Stimulated activated CD8-positive, alpha-beta memory T cell treated with anti-CD3 and anti-CD28 coated beads, Interleukin-7, amount 100 ng/mL, for 48 hours (primary cell): ENCODE data around the gene CARNS1.

Source experiments
- DNase-seq, 2 donors: peaks; one replicate each; pipeline ENCODE4 v3.0.0-alpha.2; 2020; ENCODE audit warnings: low read depth in 1 of 2; ENCODE audit errors: extremely low read depth in 1 of 2

The CARNS1 gene

DNA sequence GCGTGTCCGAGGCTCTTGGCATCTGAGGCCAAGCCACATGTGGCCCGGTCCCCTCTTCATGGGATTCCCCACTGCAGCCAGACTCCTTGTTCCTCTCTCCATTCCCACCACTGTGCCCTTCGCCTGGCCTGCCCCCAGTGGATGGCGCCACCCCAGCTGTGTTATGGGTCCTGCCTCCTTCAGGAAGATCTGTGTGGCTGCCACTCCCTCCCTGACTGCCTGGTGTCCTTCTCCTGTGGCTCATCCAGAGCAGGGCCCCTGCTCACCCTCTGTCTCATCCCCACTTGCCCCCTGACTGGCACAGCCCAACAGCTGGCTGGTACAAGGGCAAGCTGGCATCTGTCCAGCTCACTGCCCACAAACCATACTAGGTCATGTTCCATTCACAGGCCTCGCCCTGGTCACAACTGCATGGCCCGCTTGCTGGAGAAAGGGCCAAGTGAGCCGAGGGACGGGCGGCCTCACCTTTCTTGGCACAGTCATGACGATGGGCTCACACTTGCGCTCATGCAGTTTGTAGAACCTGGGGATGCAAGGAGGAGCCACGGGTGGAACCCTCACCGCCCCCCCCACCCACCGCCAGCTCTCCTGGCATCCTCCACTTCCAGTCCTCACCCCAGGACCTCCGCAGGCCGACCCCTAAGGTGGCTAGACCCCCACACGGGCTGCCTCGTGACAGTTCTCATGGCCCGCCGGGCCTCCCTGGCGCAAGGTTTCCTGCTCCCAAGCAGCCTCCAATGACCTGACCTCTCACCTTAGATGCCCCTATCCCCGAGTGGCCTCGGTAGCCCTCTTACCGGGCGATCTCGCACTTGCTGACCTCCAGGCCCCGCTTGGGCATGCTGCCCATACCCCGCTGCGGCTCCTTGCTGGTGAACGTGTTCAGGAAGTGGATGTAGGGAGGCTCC lies 24.1 kb downstream of the CARNS1 start:
- no peak for DNase-seq

DNA sequence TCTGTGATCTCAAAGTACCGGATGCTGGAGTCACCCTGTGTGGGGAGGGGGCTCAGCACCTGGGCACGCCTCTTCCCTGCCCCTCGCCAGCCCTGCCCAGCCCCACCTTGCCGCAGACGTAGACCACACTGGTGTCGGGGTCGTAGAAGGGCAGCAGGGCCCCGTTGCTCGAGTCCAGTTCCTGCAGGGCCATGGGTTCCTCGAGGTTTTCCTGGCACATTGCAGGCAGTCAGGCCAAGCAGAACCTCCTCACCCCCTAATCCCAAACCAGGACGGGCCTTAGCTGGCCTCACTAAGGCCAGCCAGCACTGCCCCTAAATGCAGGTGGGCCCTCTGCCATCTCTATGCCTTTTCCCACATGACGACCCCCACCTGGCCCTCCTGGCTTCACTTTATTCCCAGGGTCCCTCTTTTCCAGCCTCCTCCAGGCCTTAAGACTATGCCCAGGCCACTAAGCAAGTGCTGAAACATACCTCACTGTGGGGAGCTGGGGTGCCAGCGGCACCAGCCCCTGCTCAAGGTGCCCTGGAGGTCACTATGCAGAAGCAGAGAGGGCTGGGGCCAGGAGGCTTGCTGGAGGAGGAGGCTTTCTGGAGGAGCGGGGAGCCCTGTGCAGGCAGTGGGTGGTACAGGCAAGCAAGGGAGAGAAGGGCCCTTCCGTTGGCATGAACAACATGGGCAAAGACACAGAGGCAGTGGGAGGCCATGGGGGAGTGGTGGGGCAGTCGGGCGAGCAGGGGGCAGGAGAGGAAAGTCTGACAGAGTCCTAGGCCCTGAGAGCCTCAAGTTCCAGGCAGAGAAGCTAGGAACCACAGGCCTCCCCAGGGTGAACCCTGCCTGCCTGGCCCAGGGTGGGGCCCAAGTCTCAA lies 25.0 kb downstream of the CARNS1 start:
- no peak for DNase-seq

DNA sequence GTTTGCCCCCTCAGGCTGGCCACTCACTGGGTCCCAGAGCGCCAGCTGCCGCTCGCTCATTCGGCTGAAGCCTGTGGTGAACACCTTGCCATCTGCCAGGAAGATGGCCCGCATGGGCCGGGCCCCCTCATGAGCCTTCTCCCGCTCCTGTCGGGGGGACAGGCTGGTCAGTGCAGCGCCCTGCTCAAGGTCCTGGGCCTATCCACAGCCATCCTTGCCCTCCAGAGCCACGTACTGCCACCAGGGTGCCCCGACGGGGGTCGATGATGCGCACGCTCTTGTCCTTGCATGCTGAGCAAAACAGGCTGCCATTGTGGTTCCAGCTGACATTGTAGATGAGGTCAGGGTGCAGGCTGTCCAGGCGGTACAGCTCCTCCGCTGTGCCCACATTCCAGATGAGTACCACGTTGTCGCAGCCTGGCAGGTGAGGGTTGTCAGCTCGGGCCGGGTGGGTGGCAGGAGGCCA lies 25.7 kb downstream of the CARNS1 start:
- DNase-seq: no peak

DNA sequence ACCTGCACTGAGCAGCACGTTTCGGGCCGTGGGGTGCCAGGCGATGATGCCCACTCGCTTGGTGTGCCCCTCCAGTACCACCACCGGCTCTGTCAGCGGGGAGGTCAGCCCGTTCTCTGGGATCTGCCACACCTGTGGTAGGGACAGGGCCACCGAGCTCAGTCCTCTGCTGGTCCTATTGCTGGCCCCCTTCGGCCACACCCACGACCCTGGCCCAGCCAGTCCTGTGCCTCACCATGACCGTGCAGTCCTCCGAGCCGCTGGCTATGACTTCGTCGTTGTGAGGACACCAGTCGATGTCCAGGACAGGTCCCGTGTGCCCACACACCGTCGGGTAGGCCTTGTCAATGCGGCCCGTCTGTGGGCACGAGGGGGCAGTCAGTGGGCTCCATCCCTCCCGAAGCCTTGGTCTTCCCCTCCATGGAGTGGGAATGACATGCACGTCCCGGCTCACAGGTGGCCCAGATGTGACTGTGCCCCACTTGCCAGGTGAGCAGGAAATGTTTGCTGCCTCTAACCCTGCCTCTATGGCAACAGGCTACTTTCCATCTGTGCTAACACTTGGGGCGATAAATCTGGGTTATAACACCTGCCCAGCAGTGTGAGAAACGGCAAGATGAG lies 26.4 kb downstream of the CARNS1 start:
- DNase-seq: no peak

DNA sequence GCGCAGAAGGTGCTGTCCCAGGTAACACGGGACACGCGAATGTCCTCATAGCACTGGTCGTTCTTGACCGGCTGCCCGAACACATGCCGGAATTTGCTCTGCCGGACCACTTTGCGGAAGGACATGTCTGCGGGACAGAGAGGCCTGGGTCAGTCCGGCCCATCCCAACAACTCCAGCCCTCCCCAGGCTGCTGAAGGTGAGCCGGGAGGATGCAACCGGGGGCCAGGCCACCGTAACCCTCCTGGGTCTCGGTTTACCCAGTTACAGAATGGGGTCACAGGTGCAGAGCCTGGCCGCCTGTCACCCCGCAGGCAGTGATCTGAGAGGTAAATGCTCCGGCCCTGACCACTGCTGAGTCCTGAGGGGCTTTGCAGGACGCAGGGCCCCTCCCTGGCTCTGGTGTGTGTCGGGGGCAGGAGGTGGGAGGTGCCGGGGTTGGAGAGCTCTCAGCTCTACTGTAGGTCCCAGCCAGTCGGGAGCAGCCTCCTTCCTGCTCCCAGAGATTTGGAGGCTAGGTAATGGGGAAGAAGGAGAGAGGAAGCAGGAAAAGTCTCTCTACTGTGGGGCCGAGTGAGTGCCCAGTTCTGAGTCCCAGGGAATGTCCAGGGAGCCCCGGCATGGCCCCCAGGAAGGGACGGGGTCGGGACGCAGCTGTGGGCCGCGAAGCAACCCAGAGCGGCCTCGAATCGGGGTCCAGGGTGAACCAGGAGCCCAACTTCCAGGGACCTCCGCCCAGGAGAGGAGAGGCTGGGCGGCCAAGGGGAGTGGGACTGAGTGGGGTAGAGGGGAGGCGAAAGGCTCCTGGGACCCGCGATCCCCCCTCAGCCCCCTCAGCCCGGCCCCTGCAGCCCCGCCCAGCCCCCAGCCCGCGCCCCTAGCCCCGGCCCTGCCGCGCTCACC lies 27.3 kb downstream of the CARNS1 start:
- DNase-seq: no peak

DNA sequence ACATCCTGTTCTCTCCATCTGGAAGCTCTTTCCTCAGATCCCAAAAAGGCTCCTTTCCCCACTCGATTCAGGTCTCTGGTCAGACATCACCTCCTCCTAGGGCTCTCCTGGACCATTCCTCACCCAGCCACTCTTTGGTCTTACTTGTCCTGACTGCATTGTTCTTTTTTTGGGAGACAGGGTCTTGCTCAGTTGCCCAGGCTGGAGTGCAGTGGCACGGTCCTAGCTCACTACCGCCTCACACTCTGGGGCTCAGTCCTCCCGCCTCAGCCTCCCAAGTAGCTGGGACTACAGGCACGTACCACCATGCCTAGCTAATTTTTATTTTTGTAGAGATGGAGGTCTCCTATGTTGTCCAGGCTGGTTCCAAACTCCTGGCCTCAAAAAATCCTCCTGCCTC lies 30.0 kb downstream of the CARNS1 start:
- no peak for DNase-seq

DNA sequence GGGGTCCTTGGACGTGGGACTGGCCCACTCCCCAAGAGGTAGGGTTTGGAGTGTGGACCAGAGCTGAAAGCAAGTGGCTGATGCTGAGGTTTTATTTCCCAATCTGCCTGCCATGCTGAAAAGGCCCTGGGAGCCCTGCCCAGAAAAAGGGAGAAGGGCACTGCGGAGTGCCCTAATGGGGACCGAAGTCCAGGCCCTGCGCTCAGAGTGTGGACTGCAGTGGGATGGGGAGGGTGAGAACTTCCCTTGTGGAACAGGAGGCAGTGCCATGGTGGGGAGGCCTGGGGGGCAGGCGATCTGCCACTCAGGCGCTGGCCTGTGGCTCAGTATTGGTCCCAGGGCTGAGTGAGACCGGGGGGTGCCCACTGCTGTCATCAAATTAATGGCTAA lies 32.7 kb downstream of the CARNS1 start:
- no peak for DNase-seq

DNA sequence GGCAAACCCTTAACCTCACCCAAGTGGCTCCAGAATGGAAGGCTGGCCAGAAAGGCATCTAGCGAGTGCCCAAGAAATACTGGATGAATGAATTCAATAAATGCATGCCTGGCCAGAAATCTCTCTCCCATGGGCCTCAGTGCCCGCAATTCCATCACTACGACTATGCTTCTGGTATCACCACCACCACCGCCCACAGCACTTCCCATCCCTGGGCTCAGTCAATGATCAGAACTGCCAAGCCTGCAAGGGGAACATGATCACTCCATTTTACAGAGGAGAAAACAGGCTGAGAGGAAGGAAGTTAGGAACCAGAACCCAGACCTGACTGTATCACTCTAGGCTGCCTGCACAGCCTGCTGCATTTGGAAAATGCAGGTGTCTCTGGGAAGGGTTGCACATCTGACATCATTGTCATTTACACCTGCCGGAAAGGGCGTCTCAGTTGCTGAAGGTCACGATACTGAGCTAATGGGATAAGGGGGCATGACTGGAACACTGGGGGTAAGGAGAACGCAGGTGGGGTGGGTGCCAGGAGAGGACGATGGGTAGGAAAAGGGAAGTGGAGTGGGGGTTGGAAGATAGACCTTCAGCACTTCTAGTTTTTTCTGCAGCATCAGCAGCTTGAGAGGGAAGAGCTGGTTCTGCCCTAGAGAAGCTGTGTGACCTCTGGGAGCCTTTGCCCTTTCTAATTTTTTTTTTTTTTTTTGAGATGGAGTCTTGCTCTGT lies 33.8 kb downstream of the CARNS1 start:
- DNase-seq: no peak

DNA sequence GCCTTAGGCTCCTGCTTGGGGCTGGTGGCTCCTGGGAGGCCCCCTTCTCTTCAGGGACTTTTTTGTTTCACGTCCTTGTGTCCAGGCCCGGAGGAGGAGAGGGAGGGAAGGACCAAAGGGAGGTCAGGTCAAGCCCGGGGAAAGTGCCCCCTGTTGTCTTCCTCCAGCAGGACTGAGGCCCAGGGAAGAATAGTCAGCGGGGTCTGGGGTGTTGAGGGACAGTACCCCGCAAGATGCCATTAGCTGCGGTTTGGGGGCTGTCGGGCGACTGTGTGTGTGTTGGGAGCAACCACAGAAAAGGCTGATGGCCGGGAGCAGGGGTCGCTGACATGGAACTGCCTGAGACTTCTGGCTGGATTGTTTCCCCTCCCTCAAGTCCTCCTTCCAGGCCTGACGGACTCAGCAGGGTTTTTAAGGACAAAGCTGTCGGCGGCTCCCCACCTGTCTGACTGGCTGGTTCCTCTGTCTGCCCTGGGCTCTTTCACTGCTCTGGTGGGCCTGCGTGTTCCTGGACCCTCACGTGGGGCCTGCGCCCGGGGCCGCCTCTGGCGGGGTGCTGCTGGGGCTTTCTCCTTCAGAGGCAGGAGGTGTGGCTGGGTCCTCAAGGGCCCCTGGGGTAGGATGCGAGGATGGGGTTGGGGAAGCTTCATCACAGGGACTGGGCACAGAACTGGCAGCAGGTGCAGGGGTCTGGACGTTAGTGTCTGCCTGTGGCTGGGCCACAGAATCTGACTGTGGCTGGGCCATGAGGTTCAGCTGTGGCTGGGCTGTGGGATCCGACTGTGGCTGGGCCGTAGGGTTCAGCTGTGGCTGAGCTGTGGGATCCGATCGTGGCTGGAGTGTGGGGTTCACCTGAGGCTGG lies 35.5 kb downstream of the CARNS1 start:
- no peak for DNase-seq

DNA sequence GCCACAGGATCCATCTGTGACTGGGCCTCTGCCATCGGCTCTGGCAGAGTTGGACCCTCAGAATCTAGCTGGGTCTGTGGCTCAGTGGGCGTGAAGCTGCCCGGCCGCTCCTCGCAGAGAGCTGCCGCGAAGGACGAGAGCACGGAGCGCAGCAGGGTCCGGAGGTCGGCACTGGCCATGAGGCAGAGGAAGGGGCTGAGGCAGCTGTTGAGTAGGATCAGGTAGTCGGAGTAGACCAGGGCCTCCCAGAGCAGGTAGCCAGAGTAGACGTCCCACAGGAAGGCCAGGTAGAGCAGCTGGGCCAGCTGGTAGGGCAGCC lies 36.1 kb downstream of the CARNS1 start:
- DNase-seq: no peak

DNA sequence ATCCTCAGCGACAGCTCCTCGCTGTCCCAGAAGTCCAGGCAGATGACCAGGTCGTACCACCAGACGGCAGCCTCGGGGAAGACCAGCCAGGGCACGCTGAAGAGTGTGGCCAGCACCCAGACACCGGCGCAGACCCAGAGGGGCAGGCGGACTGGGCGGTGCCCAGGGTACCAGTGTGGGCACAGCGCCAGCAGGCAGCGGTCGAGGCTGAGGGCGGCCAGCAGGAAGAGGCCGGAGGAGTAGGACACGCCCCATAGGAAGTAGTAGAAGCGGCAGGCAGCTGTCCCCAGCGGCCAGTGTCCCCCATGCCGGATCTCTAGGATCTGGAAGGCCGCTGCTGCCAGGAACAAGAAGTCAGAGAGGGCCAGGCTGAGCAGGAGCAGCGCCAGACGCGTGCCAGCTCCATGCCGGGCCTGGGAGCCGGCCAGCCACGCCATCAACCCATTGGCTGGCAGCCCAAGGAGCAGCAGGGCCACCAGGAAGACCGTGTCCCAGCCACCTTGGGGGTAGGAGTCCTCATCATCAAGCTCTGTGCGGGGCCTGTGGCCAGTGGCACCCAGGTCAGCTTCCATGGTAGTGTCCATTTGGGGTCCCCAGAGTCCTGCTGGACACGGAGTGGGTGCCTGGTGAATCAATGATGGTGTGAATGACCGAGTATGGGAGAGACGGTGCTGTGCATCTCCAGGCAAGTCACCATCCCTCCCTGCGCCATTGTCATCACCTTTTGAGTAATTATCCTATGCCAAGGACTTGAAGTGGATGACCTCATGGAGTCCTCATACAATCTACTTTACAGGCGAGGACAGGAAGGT lies 36.9 kb downstream of the CARNS1 start, which contains the start of gene GPR152:
Gene GPR152, minus strand, starts transcription at position 589 of the 812 bp plus-strand sequence. Its CDS starts 5 bp downstream, at position 584.
- no peak for DNase-seq

DNA sequence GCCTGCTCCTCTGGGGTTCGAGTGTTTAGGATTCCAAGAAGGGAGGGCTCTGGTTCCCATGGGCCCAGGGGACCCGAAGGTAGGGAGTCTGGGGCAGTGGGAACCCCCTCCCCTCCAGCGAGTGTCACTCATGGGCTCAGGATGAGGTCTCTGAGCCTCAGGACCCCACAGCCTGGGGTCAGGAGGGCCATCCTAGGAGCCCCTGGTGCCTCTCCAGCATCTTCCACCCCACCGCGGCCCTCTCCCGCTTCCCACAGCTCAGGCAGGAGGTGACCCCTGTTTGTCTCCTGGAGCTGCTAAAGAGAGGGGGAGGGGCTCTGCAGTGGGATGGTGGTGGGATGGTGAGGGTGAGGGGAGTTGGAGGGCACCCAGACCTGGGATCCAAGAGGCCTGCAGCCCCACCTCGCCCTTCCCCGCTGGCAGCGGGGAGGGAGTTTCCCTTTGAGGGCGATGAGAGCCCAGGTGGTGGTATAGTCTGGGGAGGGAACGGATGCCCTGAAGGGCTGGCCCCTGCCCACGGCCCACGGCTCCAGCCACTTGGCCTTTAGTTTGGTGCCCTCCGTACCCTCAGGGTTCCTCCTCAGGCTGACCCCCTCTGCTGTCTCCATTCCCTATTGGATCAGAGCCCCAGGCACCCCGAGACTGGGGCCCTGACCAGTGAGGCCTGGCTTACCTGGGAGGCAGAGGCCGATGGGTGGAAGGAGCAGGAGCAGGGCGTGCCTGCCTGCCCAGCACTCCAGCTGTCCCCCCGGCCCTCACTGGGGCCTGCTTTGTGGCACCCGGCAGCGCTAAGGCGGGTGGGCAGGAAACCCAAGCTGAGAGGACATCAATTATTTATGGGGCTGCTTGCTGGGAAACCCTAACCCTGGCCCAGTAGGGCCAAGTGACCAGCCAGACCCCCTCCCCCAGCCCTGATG lies 38.6 kb downstream of the CARNS1 start:
- no peak for DNase-seq

DNA sequence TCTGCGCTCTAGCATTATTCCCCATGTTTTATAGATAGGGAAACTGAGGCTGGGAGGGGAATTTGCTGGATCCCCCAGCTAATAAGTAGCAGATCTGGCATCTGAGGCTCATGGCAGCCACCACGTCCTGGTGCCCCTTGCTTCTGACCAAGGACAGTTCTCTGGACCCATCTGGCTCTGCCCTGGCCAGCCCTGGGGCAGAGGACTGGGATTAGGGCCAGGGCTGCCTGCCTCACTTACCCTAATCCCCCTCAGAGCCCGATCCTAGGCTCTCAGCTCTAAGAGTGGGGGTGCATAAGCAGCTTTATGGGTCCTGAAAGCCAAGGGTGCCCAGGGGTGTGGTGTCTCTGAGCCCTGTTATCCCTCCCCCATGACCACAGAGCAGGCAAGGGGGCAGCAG lies 39.6 kb downstream of the CARNS1 start, which contains the start of gene CABP4:
Gene CABP4, plus strand, starts transcription at position 301 of the 400 bp plus-strand sequence. Its CDS starts 70 bp downstream, at position 371.
- DNase-seq: no peak

DNA sequence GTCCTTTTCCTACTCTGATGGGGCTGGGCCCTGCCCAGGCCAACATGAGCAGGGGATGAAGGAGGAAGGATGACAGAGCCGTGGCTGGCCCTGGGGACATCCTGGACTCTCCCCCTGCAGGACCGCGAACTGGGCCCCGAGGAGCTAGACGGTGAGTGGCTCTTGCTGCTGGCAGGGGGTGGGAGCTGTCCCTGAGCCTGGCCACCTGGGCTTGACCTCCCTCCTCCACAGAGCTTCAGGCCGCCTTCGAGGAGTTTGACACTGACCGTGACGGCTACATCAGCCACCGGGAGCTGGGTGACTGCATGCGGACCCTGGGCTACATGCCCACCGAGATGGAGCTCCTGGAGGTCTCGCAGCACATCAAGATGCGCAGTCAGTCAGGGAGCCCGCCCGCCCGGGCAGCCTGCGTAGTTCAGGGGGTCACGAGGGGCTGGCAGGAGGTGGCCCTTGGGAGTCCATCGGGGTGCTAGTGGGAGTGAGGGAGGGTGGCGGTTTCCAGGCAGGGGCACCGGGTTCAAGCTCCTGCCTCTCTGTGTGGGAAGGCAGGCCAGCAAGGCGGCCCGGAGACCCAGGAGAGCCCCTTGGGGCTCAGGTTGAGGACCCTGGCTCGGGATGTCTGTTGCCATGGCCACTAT lies 40.7 kb downstream of the CARNS1 start:
- no peak for DNase-seq

DNA sequence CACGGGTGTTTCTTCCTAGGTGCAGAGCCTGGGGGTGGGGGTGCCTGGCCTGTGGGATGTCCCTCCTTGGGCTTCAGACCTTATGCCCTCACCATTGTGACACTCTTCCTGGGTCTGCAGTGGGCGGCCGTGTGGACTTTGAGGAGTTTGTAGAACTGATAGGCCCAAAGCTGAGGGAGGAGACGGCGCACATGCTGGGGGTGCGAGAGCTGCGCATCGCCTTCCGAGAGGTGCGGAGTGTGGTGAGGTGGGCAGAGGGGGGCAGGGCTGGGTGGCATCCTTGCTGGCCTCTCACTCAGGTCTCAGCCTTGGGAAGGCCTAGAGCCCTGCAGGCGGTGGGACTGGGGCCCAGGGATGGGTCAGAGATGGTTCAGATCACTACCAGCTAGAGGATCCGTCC lies 42.0 kb downstream of the CARNS1 start:
- no peak for DNase-seq

DNA sequence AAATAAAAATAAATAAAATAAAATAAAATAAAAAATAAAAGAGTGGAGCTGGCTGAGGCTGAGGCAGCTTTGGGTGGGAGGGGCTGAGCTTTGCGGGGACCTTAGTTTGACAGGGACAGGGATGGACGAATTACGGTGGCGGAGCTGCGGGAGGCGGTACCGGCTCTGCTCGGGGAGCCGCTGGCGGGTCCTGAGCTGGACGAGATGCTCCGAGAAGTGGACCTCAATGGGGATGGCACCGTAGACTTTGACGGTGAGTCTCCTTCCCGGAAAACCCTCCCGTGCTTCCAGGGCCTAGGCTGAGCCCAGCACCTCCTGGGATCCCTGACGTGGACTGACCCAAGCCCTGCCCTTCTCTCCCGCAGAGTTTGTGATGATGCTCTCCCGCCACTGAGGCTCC lies 42.8 kb downstream of the CARNS1 start:
- DNase-seq: no peak
